NB4 (cell line): ENCODE data around the gene TLCD3B.

Experiments
- DNase-seq: peaks from one replicate; pipeline ENCODE4 v3.0.0; 2010; ENCODE audit warnings: low read depth
- H3K4me3 ChIP-seq: one replicate; pipeline ENCODE4 v1.5.1; 2011; ENCODE audit warnings: mild to moderate bottlenecking, low read depth, low read length, moderate library complexity
- MYC ChIP-seq: IDR thresholded peaks from 2 replicates; pipeline ENCODE4 v1.6.1; 2011; ENCODE audit warnings: low read depth, low read length
- POLR2A ChIP-seq: IDR thresholded peaks from 2 replicates; pipeline ENCODE4 v1.6.1; 2011; ENCODE audit warnings: mild to moderate bottlenecking; ENCODE audit not compliant: insufficient read length; ENCODE audit errors: extremely low read depth
- TF ChIP-seq, protein P1 (sequence below): IDR thresholded peaks from 2 replicates; pipeline ENCODE4 v1.6.1; 2011; ENCODE audit warnings: low read depth, low read length
- TF ChIP-seq, protein P2 (sequence below): IDR thresholded peaks from one replicate; pipeline ENCODE4 v1.5.1; 2012; ENCODE audit warnings: low read depth, low read length

The TLCD3B gene

DNA sequence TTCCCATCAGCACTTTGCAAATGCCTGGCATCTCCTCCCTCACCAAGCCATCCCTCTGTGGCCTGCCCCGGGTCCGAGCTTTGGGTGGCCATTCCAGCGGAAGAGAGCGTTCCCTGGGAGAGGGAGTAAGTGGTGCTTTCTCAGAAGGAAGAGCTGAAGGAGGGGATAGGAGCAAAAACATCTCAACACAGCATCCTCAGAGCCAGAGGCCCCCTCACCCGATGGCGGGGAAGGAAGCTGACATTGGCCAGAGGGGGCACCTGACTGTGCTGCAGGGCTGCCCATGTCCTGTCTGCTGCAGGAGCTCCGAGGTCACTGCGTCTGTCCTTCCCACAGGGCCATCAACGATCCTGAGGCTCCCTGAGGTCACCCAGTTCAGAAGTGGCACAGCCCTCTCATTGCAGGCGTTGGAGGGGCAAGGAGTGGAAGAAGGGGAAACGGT lies 427 bp upstream of the TLCD3B start:
- no peak for TF ChIP-seq POLR2A
- TF ChIP-seq, protein P1, sequence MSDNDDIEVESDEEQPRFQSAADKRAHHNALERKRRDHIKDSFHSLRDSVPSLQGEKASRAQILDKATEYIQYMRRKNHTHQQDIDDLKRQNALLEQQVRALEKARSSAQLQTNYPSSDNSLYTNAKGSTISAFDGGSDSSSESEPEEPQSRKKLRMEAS = no peak
- TF ChIP-seq, protein P2, sequence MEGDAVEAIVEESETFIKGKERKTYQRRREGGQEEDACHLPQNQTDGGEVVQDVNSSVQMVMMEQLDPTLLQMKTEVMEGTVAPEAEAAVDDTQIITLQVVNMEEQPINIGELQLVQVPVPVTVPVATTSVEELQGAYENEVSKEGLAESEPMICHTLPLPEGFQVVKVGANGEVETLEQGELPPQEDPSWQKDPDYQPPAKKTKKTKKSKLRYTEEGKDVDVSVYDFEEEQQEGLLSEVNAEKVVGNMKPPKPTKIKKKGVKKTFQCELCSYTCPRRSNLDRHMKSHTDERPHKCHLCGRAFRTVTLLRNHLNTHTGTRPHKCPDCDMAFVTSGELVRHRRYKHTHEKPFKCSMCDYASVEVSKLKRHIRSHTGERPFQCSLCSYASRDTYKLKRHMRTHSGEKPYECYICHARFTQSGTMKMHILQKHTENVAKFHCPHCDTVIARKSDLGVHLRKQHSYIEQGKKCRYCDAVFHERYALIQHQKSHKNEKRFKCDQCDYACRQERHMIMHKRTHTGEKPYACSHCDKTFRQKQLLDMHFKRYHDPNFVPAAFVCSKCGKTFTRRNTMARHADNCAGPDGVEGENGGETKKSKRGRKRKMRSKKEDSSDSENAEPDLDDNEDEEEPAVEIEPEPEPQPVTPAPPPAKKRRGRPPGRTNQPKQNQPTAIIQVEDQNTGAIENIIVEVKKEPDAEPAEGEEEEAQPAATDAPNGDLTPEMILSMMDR = no peak
- TF ChIP-seq MYC = no peak
- H3K4me3 ChIP-seq = no peak overlapping the region
- DNase-seq = no peak

DNA sequence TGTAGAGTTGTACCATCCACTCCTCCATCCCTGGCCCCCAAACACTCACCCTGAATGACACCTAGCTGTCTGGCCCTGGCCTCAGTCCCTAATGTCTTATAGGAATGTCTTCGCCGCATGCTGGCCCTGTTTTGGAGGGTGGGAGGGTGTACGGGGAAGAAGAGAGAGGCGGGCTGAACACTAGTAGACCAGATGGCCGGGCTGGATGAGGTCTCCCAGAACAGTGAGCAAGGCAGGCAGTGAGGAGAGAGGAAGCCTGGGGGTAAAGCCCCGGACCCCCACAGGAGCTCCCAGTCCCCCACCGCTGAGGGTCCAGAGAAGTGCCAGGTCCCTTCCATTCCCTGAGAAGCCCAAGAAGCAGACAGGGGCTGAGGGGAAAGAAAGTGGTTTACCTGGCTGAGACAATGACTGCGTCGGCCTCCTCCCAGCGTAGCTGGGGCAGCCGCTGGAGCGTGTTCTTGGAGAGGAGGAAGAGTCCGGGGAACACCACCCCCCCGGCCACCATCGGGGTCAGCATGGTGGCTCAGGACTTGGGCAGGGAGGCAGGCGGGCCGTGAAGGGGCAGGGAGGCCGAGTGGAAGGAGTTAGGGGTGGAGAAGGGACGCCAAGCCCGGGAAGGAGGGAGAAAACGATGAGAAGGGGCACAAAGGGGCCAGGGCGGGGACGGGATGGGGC lies 923 bp downstream of the TLCD3B start:
- TF ChIP-seq, protein P2 = no peak
- no peak for TF ChIP-seq MYC
- TF ChIP-seq POLR2A = no peak
- TF ChIP-seq, protein P1 = no peak
- DNase-seq = no peak
- no peak overlapping the region for H3K4me3 ChIP-seq

DNA sequence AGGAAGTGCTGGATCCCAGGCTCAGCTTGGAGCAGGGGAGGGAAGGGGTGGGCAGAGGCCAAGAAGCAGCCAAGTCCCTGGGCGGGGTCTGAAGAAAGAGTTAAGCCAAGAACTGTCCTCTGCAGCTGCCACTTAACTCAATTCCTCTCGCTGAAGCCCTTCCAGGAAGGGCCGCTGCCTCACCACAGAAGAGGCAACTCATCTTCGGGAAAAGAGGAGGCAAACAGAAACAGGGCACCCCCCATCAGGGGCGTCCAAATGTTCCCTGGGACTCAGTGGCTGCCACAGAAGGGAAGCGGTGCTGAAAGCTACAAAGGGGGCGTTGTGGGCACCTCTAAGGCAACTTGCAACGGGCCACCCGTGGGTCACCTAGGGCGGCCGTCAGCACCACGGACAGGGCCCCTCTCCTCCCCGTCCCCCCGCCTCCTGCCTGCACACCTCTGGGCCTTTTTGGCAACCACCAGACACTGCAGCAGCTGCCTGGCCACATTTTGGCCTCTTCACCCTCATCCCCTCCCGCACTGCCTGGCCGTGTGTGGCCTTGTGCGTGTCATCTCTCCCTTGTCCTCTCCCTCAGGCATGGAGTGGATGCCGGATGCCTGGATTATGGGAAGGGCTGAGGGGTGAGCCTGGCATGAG lies 2.5 kb downstream of the TLCD3B start:
- H3K4me3 ChIP-seq = no peak overlapping the region
- TF ChIP-seq, protein P1 = no peak
- TF ChIP-seq MYC (no peak), POLR2A (no peak)
- TF ChIP-seq, protein P2 = no peak
- peak; percentile 64 for DNase-seq

DNA sequence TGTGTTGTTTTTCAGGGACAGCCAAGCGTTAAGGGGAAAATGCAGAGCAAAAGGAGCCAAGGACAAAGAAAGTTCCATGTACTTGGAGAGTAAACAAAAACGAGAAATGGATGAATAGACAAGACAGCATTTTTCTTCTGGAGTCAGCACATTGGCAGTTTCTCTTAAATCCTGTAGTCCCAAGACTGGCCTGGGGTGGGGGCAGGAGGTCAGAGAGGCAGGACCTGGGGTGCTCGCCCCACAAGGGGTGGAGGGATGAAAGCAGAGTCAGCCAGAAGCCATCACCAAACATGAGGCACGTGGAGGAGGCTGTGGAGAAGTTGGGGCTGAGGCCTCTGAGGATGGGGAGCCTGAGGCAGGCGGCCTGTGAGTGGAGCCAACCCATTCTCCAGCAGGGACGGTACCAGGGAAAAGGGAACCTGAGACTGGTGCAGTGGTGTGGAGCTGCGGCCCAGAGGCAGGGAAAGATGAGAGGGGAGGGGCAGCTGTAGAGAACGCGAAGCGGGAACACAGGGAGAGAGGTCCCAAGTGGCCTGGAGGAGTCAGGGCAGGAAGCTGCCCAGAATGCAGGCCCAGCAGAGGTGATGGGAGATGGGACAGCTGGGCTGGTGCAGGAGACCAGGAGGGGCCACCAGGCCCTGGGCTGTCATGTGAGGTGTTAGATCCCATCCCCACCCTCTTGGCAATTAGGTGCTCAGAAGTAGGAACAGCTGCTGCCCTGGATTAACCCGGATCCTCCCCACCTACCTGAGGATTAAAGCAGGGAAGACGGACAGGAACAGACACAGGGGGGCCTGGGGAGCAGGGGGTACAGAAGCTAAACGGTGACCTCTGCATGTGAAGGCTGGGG lies 3.3 kb downstream of the TLCD3B start:
- TF ChIP-seq MYC = no peak
- TF ChIP-seq, protein P2 = no peak
- TF ChIP-seq POLR2A = no peak
- no peak for DNase-seq
- H3K4me3 ChIP-seq = no peak overlapping the region

DNA sequence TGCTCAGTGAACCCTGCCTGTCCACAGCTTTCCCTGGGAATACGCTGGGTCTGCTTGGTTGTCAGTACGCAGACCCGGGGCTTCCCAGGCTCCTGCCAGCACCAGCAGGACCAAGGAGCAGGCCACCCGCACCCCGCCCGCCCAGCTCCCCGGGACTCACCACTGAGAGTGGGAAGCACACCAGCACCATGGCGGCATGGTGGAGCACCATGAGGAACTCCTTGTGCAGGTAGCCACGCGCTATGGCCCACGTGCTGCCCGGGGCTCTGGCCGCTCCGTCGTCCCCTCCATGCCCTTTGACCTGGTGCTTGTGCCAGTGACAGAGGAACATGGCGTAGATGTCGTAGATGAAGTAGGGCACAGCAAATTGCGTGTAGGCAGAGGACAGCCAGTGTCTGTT lies 4.6 kb downstream of the TLCD3B start:
- TF ChIP-seq, protein P1 = no peak
- no peak overlapping the region for H3K4me3 ChIP-seq
- DNase-seq = no peak

DNA sequence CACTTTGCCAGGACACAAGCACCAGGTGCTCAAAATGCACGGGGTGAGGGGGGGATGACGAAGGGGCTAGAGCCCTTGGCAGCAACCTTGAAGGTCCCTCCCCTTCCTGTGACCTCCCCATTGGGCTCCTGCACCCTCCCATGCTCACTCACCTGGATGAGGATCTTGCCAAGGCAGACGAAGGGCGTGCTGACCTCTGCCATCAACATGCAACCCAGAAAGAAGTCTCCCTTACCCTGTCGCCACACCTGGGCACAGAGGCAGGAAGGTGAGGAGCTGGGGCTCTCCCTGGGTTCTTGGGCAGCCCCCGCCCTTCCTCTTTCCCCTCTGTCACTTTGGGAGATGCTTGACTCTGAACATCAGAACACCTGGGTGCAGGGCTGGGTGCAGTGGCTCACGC lies 5.5 kb downstream of the TLCD3B start:
- TF ChIP-seq, protein P1 = no peak
- TF ChIP-seq MYC = no peak
- TF ChIP-seq, protein P2 = no peak
- TF ChIP-seq POLR2A = no peak
- no peak for DNase-seq
- no peak overlapping the region for H3K4me3 ChIP-seq
